KOPT-K1 (cell line): Measurements from ENCODE around the gene SLC12A4.

Experiments
- H3K27ac ChIP-seq: fragments of 200-600 bp; sonication (generic); 2 replicates; pipeline ENCODE4 v1.5.1; 2016; ENCODE audit warnings: antibody characterized with exemption, mild to moderate bottlenecking, low read depth, low read length; ENCODE audit not compliant: poor library complexity, severe bottlenecking
- H3K36me3 ChIP-seq: fragments of 200-600 bp; sonication (generic); 2 replicates; pipeline ENCODE4 v1.5.1; 2017; ENCODE audit warnings: antibody characterized with exemption, mild to moderate bottlenecking, low read length, moderate library complexity; ENCODE audit not compliant: insufficient read depth
- H3K9me3 ChIP-seq: fragments of 200-600 bp; sonication (generic); 2 replicates; pipeline ENCODE4 v1.5.1; 2017; ENCODE audit warnings: antibody characterized with exemption, low read length, mild to moderate bottlenecking; ENCODE audit not compliant: insufficient read depth, poor library complexity, severe bottlenecking

SLC12A4 gene

GRCh38 chr16:67932462-67932840, 36.0 kb downstream of the SLC12A4 start:
- Histone ChIP-seq H3K36me3 (peaks cover 76% of the 10 kb centered on the region), H3K9me3 (no peaks in the 10 kb centered on the region), H3K27ac (no peak overlapping the region)

GRCh38 chr16:67931712-67932461, 36.5 kb downstream of the SLC12A4 start, which contains the start of gene CTRL:
TSS of gene CTRL (minus strand) at chr16:67931862. CDS start at chr16:67931852, 10 bp downstream.
- no peak within 1 kb of the TSS for H3K27ac ChIP-seq
- no peaks in the 10 kb centered on the region for H3K9me3 ChIP-seq
- peaks cover 81% of the 10 kb centered on the region for H3K36me3 ChIP-seq

GRCh38 chr16:67930678-67931211, 37.7 kb downstream of the SLC12A4 start:
- H3K9me3 ChIP-seq, result no peaks in the 10 kb centered on the region
- peaks cover 90% of the 10 kb centered on the region for H3K36me3 ChIP-seq
- no peak overlapping the region for H3K27ac ChIP-seq

- Histone ChIP-seq H3K9me3 (no peaks in the 10 kb centered on the region), H3K36me3 (peaks cover 87% of the 10 kb centered on the region), H3K27ac (no peak overlapping the region)
These were observed 38.2 kb downstream of the SLC12A4 start for GRCh38 chr16:67930191-67930590.

GRCh38 chr16:67928561-67929364, 39.7 kb downstream of the SLC12A4 start:
- Histone ChIP-seq H3K9me3 (no peaks in the 10 kb centered on the region), H3K27ac (no peak overlapping the region), H3K36me3 (peaks cover 82% of the 10 kb centered on the region)

- Histone ChIP-seq H3K36me3 (peaks cover 84% of the 10 kb centered on the region), H3K27ac (no peak overlapping the region), H3K9me3 (no peaks in the 10 kb centered on the region)
These were observed 40.3 kb downstream of the SLC12A4 start for GRCh38 chr16:67928147-67928546.

GRCh38 chr16:67927131-67927941, 41.1 kb downstream of the SLC12A4 start:
- H3K36me3 ChIP-seq, result peaks cover 81% of the 10 kb centered on the region
- no peaks in the 10 kb centered on the region for H3K9me3 ChIP-seq
- no peak overlapping the region for H3K27ac ChIP-seq

GRCh38 chr16:67926181-67926750, 42.2 kb downstream of the SLC12A4 start:
- no peak overlapping the region for H3K27ac ChIP-seq
- H3K36me3 ChIP-seq, result peaks cover 74% of the 10 kb centered on the region

GRCh38 chr16:67924140-67924906, 44.1 kb downstream of the SLC12A4 start:
- Histone ChIP-seq H3K27ac (no peak overlapping the region), H3K36me3 (peaks cover 57% of the 10 kb centered on the region), H3K9me3 (no peaks in the 10 kb centered on the region)

More at GRCh38 chr16:67926181-67926750, 42.2 kb downstream of the SLC12A4 start:
- no peaks in the 10 kb centered on the region for H3K9me3 ChIP-seq

GRCh38 chr16:67923414-67924116, 44.9 kb downstream of the SLC12A4 start:
- peaks cover 56% of the 10 kb centered on the region for H3K36me3 ChIP-seq
- H3K27ac ChIP-seq, result no peak overlapping the region
- no peaks in the 10 kb centered on the region for H3K9me3 ChIP-seq

- H3K36me3 ChIP-seq, result peaks cover 49% of the 10 kb centered on the region; the same call in 1 of the 2 replicates
- no peaks in the 10 kb centered on the region for H3K9me3 ChIP-seq
- no peak overlapping the region for H3K27ac ChIP-seq
These were observed 45.7 kb downstream of the SLC12A4 start for GRCh38 chr16:67922740-67923139.

GRCh38 chr16:67922221-67922620, 46.2 kb downstream of the SLC12A4 start:
- no peak overlapping the region for H3K27ac ChIP-seq
- H3K36me3 ChIP-seq, result peaks cover 44% of the 10 kb centered on the region; the same call in 1 of the 2 replicates
- H3K9me3 ChIP-seq, result no peaks in the 10 kb centered on the region

GRCh38 chr16:67919622-67920221, 48.7 kb downstream of the SLC12A4 start:
- no peaks in the 10 kb centered on the region for H3K9me3 ChIP-seq
- peaks cover 41% of the 10 kb centered on the region for H3K36me3 ChIP-seq
- H3K27ac ChIP-seq, result no peak overlapping the region
